Common myeloid progenitor, CD34-positive (primary cell): ENCODE measurements around the gene LATS2.

Experiments
- CTCF ChIA-PET: fragments of 350-600 bp; sonication (Branson Sonifier 250); formaldehyde crosslinking; loops from one replicate; lab custom pipeline; 2021; ENCODE audit warnings: antibody characterized with exemption; lab: Charles Lee
- POLR2A ChIA-PET: fragments of 350-600 bp; sonication (Branson Sonifier 250); formaldehyde crosslinking; loops from one replicate; lab custom pipeline; 2021; ENCODE audit warnings: antibody characterized with exemption; lab: Charles Lee
- DNase-seq, 3 donors: peaks; one replicate each; pipeline versions ENCODE4 v3.0.0 to v3.0.0-alpha.2; 2013
- H3K27ac ChIP-seq, 2 experiments: 1 replicate in 1 of 2; 2 replicates in 1 of 2; pipeline ENCODE4 v1.7.0; 2013; ENCODE audit warnings: inconsistent platforms in 2 of 2, low read length in 2 of 2, mild to moderate bottlenecking in 2 of 2, low read depth in 1 of 2, moderate library complexity in 1 of 2; ENCODE audit not compliant: severe bottlenecking in 2 of 2, insufficient read depth in 1 of 2, poor library complexity in 1 of 2
- H3K27me3 ChIP-seq, 5 experiments: replicated peaks in 2 of 5; 1 replicate in 3 of 5; 2 replicates in 2 of 5; pipeline versions ENCODE4 v1.6.1 to v1.7.0; 2013; ENCODE audit warnings: low read length in 4 of 5, mild to moderate bottlenecking in 2 of 5, moderate library complexity in 2 of 5, inconsistent platforms in 1 of 5; ENCODE audit not compliant: insufficient read depth in 5 of 5, control insufficient read depth in 4 of 5
- H3K36me3 ChIP-seq, 4 experiments: 1 replicate in 2 of 4; 2 replicates in 2 of 4; pipeline versions ENCODE4 v1.6.1 to v1.7.0; 2013; ENCODE audit warnings: low read length in 3 of 4, control low read depth in 1 of 4, mild to moderate bottlenecking in 1 of 4; ENCODE audit not compliant: control insufficient read depth in 4 of 4, insufficient read depth in 4 of 4
- H3K4me1 ChIP-seq, 4 experiments: 1 replicate in 3 of 4; 2 replicates in 1 of 4; pipeline versions ENCODE4 v1.6.1 to v1.7.1; 2013; ENCODE audit warnings: low read length in 3 of 4, mild to moderate bottlenecking in 3 of 4, control low read depth in 1 of 4, inconsistent platforms in 1 of 4, moderate library complexity in 1 of 4; ENCODE audit not compliant: control insufficient read depth in 4 of 4, insufficient read depth in 4 of 4; ENCODE audit errors: control extremely low read depth in 1 of 4
- H3K4me3 ChIP-seq, 7 experiments: 1 replicate in 4 of 7; 2 replicates in 3 of 7; pipeline versions ENCODE4 v1.5.1 to v1.7.0; 2013; ENCODE audit warnings: mild to moderate bottlenecking in 7 of 7, low read length in 6 of 7, moderate library complexity in 6 of 7, inconsistent platforms in 2 of 7, low read depth in 2 of 7, control low read depth in 1 of 7; ENCODE audit not compliant: insufficient read depth in 4 of 7, control insufficient read depth in 1 of 7; ENCODE audit errors: extremely low read depth in 1 of 7
- H3K9me3 ChIP-seq, 5 experiments: 1 replicate in 4 of 5; 2 replicates in 1 of 5; pipeline versions ENCODE4 v1.6.1 to v1.7.1; 2013; ENCODE audit warnings: low read length in 4 of 5, mild to moderate bottlenecking in 2 of 5, inconsistent platforms in 1 of 5, low read depth in 1 of 5, moderate library complexity in 1 of 5; ENCODE audit not compliant: control insufficient read depth in 4 of 5, insufficient read depth in 2 of 5; ENCODE audit errors: control extremely low read depth in 1 of 5
- WGBS: methylation state at CpG from one replicate; pipeline ENCODE4 v1.1.5; 2013; ENCODE audit not compliant: insufficient coverage; 5-methylcytosine and 5-hydroxymethylcytosine counted together

The LATS2 gene

GRCh38 chr13:20987599-20987998, 73.8 kb downstream of the LATS2 start:
- no peaks in the 10 kb centered on the region for H3K27me3 ChIP-seq
- WGBS = 97% methylated on average over 9 of the region's 11 CpGs
- no peaks in the 10 kb centered on the region for H3K4me1 ChIP-seq
- no peak for DNase-seq
- H3K36me3 ChIP-seq = peaks cover 9 to 74% (median 58%) of the 10 kb centered on the region in 4 experiments
- no peaks in the 10 kb centered on the region for H3K9me3 ChIP-seq
- CTCF ChIA-PET = no interaction called here
- no peak overlapping the region for H3K4me3 ChIP-seq
- POLR2A ChIA-PET = no interaction called here
- no peak overlapping the region for H3K27ac ChIP-seq

GRCh38 chr13:20984879-20985278, 76.5 kb downstream of the LATS2 start:
- Histone ChIP-seq H3K9me3 (no peaks in the 10 kb centered on the region), H3K27me3 (no peaks in the 10 kb centered on the region), H3K36me3 (peaks cover 14 to 74% (median 60%) of the 10 kb centered on the region in 4 experiments), H3K4me3 (no peak overlapping the region), H3K27ac (no peak overlapping the region), H3K4me1 (no peaks in the 10 kb centered on the region)
- DNase-seq = no peak
- WGBS = no CpG with 5 or more reads among the region's 2 CpGs
- ChIA-PET POLR2A (no interaction called here), CTCF (no interaction called here)

- Histone ChIP-seq H3K27ac (no peak overlapping the region), H3K4me1 (no peaks in the 10 kb centered on the region), H3K9me3 (no peaks in the 10 kb centered on the region), H3K27me3 (no peaks in the 10 kb centered on the region), H3K36me3 (peaks cover 11 to 72% (median 54%) of the 10 kb centered on the region in 4 experiments), H3K4me3 (no peak overlapping the region)
- ChIA-PET CTCF (interaction anchor here (1.5 kb wide), 1 partner anchor 9 kb away, joined by 4 read pairs; no protein-coding TSS in a partner anchor), POLR2A (no interaction called here)
- WGBS = over 99% methylated on average over 11 of the region's 11 CpGs
- no peak for DNase-seq
These were observed 78.0 kb downstream of the LATS2 start for GRCh38 chr13:20983386-20983785.

- Histone ChIP-seq H3K36me3 (peaks cover 18 to 67% (median 49%) of the 10 kb centered on the region in 4 experiments), H3K9me3 (no peaks in the 10 kb centered on the region), H3K27me3 (no peaks in the 10 kb centered on the region), H3K27ac (no peak overlapping the region), H3K4me3 (no peak overlapping the region), H3K4me1 (no peaks in the 10 kb centered on the region)
- no peak for DNase-seq
- WGBS = 95% methylated on average over 16 of the region's 18 CpGs
- ChIA-PET POLR2A (no interaction called here), CTCF (interaction anchor here (1.0 kb wide), 1 partner anchor 12 kb away, joined by 3 read pairs; no protein-coding TSS in a partner anchor)
These were observed 79.9 kb downstream of the LATS2 start for GRCh38 chr13:20981370-20982095.

DNA sequence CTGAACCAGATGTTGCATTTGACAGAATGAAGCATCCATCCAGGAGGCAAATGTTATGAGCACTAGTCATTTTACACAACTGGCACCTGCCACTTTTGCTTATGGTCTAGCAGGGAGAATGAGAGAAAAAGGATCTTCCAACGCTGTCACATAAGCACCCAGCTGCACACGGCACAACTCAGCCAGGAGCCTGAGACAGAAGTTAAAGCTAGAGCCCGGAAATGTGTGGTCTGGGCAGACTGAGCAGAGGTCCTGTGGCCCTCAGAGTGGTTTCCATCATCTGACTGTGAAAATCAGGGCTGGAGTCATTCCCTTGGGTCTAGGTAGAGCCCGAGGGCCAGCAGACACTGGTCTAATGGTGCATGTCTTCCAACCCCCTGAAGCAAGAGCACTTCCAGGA, 80.5 kb downstream of the LATS2 start:
- CTCF ChIA-PET = no interaction called here
- Histone ChIP-seq H3K4me3 (no peak overlapping the region), H3K4me1 (no peaks in the 10 kb centered on the region), H3K36me3 (peaks cover 20 to 69% (median 52%) of the 10 kb centered on the region in 4 experiments), H3K27me3 (no peaks in the 10 kb centered on the region), H3K9me3 (no peaks in the 10 kb centered on the region), H3K27ac (no peak overlapping the region)
- POLR2A ChIA-PET = interaction anchor here (0.5 kb wide), 1 partner anchor 37 kb away, joined by 3 read pairs; no protein-coding TSS in a partner anchor
- no peak for DNase-seq
- 97% methylated on average over 4 of the region's 4 CpGs for WGBS

GRCh38 chr13:20980430-20980829, 81.0 kb downstream of the LATS2 start:
- Histone ChIP-seq H3K9me3 (no peaks in the 10 kb centered on the region), H3K36me3 (peaks cover 20 to 72% (median 54%) of the 10 kb centered on the region in 4 experiments), H3K4me3 (no peak overlapping the region), H3K4me1 (no peaks in the 10 kb centered on the region), H3K27ac (no peak overlapping the region), H3K27me3 (no peaks in the 10 kb centered on the region)
- no peak for DNase-seq
- POLR2A ChIA-PET = interaction anchor here (0.5 kb wide), 1 partner anchor 38 kb away, joined by 3 read pairs; no protein-coding TSS in a partner anchor
- CTCF ChIA-PET = no interaction called here
- WGBS = 87% methylated on average over 4 of the region's 5 CpGs

DNA sequence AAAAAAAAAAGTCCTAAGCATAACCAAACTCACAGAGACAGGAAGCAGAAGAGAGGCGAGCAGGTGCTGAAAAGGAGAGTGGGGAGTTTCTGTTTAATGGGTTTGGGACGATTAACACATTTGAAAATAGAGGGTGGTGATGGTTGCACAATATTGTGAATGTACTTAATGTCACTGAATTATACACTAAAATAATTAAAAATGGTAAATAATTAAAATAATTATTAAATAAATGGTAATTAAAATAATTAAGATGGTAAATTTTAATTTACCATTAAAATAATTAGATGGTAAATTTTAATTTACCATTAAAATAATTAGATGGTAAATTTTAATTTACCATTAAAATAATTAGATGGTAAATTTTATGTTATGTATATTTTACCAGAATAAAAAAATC, 84.0 kb downstream of the LATS2 start:
- Histone ChIP-seq H3K9me3 (no peaks in the 10 kb centered on the region), H3K27me3 (no peaks in the 10 kb centered on the region), H3K36me3 (peaks cover 26 to 82% (median 62%) of the 10 kb centered on the region in 4 experiments), H3K4me1 (no peaks in the 10 kb centered on the region), H3K27ac (no peak overlapping the region), H3K4me3 (no peak overlapping the region)
- DNase-seq = no peak
- ChIA-PET CTCF (interaction anchor here (1.2 to 1.3 kb wide), 2 partner anchors 9 to 11 kb away, joined by 3 to 4 read pairs; no protein-coding TSS in a partner anchor), POLR2A (no interaction called here)
- no CpG with 5 or more reads among the region's 2 CpGs for WGBS
